GM04503 (cell line): ENCODE results near the gene MTHFD2L.
"Not testable (repeated sequence)": the region's sequence is repeated elsewhere in the genome, so short reads cannot be mapped to it uniquely, and the experiment has no call there.

ENCODE experiments used
- DNase-seq: peaks from one replicate; pipeline ENCODE4 v3.0.0-alpha.2; 2012; ENCODE audit warnings: low read depth

MTHFD2L gene

DNA sequence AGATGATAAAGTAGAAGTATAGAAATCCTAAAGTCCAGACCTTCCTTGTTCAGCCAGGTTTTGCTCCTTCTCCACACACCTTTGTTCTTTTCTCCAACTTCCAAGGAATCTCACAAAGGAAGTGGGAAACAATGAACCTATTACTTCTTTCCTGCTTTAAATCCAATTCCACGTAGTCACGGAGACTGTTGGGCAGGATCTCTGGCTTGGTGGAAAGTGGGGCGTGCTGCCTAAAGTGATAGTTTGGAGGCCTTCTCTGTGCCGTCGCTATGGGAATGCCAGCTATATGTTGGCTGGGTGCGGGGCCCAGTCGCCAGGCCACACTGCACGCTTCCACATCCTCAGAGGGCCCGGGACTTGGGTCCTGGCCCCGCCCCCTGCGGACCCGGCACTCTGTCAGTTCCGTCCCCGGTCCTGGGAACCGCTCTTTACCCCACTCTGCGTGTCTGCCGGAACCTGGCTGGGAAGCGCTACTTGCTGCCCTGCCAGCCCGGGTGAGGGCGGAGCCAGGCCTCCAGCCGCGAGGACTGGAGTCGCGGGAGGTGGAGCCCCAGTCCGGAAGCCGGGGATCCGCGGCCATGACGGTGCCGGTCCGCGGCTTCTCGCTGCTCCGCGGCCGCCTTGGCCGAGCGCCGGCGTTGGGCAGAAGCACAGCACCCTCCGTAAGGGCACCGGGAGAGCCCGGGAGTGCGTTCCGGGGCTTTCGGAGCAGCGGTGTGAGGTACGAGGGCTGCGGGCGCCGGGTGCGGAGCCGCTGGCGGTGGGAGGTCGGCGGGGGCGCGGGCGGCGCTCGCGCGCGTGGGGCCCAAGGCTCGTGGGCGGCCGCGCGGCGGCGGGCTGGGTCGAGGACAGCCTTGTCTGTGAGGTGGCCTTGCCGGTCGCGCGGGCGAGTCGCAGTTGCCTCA lies at the start of gene MTHFD2L:
TSS of gene MTHFD2L (plus strand) at position 558 of the 905 bp plus-strand sequence. CDS start at position 579, 21 bp downstream.
- DNase-seq = peak; percentile 69

DNA sequence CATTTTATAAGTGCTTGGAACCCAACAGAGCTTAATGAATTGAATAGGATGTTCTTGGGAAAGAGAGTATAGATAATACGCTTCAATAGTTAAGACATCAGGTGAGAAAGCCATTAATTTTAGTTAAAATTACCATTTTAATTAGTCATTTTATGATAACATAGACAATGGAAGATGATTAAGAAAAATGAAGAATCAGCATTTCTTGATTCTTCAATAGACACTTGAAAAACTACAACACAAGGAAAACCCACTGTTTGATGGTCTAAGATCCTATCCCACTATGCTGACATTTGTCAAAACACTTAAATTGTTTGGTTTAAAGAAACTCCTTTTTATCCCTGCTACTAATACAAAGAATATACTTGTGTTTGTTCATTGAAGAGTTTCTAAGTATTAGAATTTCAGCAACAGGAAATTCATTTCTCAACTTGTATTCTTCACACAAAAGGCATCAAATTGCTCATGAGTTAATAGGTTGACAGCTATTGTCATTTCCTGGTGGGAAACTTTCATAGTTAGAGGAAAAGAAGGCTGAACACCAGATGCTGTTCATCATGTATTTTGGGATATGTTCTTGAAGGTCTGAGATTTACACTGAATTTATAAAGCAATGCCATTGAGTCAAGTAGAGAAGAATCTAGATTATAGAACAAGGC lies 49.3 kb upstream of the MTHFD2L start:
- no peak for DNase-seq

DNA sequence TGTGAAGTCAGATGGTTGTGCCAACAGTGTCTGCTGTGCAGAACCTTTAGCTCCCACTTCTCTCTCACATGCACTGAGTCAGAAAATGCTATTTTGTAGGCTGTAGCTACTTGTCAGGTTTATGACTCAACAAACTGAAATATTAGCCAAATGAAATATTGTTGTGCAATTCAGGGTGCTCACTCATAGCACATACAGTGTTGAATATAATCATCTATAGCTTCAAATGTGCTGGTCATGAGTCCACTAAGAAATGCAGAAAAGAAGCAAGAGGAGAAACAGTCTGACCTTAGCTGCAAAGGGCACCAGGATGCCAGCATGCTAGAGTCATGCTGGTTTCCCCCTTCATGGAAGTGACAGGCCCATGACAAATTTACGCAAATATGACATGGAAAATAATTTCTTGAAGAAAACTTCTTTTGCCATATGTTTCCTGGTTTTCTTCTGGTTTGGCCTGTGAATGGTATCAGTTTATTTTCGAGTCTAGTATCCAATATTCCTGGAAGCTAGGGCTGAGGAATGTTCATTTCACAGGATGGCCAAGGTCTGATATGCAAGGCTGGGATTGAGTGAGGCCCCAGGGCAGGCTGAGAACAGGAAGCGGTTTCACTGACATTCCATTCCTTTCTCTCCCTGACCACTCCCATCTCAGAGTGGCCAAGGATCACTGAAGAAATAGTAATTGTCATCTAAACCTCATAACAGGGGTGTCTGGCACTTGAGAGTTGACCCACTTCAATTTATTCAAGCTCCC lies 48.6 kb upstream of the MTHFD2L start:
- peak; percentile 92 for DNase-seq

DNA sequence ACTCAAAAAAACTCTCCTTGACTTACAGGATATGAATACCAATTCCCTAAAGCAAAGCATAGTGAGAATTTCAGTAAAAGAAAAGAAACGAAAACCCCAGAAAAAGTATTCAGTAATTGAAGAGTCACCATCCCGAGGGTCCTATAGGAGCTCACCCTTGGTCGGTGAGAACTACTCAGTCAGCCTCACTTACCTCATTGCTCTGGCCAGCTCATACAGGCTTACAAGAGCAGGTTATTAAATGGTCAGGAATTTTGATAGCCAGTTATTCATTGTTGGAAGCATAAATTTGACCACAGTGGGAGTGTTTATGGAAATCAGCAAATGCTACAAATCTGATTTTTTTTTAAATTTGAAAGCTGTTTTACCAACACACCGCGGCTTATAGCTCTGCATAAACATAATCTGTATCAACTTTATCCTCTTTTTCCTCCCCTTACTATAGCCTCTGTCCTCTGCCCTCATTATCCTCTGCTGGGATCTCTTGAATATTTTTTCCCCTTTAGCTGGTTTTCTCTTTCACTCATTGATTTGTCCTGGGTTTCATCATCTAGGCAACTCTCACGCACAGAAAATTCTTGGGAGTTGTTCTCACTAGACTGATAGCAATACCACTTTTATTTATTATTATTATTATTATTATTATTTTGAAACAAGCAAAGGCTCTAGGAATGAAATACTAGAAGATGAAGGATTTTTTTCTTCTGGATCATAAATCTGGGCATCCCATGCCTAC lies 47.9 kb upstream of the MTHFD2L start:
- DNase-seq = peak; percentile 69

DNA sequence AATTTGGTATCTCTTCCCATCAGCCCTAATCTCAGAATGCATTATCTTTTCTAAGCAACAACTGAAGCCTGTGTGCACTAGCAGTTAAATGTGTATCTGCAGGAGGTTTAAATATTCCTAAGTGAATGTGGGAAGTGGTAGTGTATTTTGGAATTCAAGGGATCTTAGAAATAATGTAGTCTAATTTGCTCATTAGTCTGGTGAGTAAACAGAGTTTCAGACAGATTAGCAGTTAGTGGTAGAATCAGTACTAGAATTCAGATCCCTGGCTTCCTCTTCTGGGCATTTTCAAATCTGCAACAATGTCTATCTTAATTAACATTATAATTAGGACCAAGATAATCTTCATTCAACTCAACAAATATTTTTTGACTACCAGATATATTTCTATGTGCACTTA lies 47.2 kb upstream of the MTHFD2L start:
- no peak for DNase-seq

DNA sequence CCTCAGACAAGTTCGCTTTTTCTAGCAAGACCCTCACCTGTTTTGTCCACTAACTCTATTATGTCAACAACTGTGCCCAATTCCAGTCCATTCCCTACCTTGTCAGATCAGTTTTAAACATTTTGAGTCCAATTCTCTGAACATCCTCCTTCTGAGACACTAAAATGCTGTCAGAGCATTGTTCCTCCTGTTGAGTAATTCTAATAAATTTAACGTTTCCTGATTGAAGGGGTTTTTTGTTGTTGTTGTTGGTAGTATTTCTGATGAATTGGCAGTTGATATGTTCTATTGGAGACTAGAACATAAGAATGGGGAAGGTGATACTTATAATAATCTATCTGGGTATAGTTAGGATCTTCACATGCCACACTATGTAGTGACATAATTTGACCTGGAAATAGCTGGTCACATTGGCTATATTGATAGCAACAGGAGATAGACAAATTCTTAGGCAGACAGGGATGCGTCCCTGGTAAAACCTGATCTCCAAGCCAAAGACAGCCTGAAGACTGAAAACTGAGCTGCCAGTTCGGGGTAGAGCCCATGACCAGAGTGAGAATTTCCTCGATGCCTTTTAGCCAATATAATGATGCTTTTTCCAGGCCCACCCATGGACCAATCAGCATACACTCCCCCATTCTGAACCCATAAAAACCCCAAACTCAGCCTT lies 46.5 kb upstream of the MTHFD2L start:
- no peak for DNase-seq

DNA sequence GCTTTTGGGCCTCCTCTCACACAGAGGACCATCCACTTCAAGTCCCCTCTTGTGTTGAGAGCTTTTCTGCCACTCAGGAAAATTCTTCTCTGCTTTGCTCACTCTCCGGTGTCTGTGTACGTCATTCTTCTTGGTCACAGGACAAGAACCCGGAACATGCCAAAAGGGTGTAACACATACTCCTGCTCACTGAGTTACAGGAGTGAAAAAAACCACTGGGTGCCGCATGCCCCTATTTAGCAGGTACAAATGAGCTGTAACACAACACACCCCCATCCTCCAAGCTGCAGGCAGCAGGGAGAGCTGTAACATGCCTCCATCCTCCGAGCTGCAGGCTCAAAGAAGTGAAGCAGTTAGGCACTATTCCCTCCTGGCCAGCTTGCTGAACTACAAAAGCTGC lies 45.9 kb upstream of the MTHFD2L start:
- no peak for DNase-seq

DNA sequence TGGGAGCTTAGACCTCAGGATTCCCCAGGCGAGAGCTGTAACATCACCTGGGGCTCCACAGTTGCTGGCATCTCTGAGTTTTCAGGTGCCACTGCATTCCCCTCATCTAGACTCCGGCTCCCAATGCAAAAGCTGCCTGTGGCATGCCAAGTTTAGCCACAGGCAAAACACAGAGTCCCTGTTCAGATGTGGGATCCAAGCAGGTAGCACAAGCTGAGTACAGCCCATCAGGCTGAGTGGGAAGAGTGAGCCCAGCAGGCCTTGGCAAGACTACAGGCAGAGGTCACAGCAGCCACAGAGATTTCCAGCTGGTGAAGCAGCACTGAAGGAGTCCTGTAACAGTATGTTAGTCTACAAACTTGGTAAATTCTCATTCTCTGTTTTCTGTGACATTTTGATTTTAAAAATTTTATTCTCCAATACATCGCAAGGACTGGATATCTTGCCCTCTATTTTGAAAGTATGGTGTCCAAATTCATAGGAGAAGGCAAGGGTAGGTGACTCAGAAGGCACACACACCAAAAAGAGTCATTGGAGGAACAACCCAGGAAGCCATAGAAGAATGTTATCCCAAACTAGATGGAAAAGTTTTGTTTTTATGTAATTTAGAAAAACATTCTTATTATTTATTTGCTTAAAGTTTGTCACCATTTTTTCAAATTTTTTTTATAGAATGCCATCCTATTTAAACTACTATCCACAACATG lies 45.4 kb upstream of the MTHFD2L start:
- DNase-seq = no peak

DNA sequence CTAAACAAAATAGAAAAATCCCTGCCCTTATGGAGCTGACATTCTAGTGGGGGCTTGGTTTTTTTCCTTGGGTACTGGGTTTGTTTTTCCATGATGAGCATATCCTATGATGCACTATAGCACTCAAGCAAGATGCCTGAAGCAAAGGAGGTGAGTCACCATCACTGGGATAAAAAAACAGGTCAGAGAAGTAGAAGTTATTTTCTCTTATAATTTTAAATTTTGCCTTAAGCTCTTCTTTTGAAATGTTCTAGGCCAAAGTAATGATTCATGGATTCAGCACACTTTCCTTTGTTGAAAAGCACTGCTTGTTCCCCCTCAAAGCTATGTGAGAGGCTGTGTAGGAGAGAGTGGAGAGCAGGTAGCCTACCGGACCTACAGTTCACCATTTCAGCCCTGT lies 43.7 kb upstream of the MTHFD2L start:
- DNase-seq = peak; percentile 34

DNA sequence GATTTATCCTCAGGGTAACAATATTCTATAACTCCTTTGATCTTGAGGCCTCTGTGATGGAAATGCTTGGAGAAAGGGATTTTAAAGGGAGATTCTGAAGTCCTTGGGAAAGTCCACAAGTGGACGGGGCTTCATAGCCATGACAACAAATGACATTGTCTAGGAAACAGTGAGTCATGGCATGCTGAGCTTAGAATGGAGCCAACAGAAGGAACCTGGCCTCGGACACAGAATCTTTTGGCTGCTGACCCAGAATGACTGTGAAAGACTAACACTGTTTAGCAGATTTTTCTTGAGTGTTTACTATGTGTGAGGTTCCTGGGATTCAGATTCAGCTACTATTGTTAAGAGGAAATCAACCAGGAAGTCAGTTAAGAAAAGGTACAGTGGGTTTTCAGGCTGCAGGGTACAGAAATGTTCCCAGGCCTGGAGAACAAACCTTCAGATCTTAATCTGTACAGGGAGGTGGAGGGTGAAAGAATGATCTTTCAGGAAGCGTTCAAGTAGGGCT lies 40.8 kb upstream of the MTHFD2L start:
- DNase-seq = peak; percentile 96

DNA sequence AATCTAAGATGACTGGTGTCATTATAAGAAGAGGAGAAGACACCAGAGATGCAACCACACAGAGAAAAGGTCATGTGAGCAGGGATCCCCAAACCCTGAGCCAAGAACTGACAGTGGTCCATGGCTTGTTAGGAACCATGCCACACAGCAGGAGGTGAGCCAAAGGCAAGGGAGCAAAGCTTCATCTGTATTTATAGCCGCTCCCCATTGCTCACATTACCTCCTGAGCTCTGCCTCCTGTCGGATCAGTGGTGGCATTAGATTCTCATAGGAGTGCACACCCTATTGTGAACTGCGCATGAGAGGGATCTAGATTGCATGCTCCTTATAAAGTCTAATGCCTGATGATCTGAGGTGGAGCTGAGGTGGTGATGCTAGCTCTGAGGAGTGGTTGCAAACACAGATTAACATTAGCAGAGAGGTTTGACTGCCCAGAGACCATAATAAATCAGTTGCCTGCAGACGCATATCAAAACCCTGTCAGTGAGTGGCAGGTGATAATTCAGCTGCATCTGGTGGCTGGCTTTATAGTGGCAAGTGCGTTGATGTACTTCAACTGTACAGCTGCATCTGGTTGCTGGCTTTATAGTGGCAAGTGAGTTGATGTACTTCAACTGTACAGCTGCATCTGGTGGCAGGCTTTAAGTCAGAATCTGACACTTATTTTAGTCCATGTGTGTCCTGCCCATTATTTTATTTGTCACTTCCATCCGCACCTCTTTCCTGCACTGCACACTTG lies 39.1 kb upstream of the MTHFD2L start:
- no peak for DNase-seq

DNA sequence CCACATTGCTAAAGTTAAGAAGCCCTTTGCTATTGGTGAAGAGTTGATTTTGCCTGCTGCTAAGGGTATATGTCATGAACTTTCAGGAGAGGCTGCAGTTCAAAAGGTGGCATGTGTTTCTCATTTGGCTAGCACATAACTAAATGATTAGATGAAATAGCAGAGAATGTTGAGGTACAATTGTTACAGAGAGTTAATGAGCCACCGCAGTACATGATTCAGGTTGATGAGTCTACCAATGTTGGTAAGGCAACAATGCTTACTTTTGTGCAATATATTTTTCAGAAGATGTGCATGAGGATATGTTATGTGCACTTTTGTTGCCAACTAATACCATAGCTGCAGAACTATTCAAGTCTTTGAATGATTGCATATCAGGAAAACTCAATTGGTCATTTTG lies 37.8 kb upstream of the MTHFD2L start:
- no peak for DNase-seq

DNA sequence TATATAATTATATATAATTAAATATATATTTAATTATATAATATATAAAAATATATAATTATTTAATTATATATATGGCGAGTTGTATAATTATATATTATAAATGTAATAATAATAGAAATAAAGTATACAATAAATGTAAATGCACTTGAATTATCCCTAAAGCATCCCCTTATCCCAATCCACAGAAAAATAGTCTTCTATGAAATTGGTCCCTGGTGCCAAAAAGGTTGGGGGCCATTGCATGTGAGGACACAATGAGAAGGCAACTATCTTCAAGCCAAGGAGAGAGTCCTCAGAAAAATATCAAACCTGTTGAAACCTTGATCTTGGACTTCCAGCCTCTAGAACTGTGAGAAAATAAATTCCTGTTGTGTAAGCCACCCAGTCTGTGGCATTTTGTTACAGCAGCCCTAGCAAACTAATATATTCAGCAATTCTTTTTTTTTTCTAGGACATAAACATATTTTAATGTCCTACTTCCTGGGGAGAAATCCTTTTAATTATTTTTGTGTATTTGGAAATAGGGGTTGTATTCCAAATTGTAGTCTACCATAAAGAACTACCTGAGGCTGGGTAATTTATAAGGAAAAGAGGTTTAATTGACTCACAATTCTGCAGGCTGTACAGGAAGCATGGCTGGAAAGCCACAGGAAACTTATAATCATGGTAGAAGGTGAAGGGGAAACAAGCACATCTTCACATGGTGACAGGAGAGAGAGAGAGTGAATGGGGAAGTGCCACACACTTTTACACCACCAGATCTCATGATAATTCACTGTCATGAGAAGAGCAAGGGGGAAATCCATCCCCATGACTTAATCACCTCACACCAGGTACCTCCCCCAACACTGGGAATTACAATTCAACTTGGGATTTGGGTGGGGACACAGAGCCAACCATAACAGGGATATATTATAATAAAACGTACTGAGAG lies 36.0 kb upstream of the MTHFD2L start:
- DNase-seq = no peak

DNA sequence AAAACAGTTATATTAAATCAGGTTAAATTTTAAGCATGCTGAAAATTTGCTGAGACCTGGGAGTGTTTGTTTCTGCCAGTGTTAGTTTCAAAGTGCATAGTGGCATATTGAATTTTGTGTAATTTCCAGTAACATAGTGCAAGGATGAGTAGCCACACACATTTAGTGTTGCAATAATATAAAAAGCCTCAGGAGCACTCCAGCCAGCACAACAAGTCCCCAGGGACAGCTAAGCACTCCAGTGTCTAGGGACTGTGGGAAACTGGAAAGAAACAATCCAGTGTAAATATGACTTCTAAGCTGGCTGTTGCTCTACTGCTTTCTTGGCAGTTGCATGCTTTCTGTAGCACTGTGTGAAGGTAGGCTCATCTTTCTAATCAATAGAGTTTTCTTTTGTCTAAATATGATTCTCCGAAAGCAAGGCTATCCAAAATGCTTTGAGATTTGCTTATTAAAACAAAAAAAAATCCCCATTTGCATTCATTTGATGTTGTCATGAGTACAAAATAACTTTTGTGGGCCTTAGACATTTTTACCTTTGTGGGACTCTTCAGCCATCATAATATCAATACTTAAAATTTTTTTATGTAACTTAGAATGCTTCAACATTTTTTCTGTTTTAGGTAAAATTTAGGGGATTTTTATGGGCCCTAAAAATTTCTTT lies 34.7 kb upstream of the MTHFD2L start:
- peak; percentile 81 for DNase-seq

DNA sequence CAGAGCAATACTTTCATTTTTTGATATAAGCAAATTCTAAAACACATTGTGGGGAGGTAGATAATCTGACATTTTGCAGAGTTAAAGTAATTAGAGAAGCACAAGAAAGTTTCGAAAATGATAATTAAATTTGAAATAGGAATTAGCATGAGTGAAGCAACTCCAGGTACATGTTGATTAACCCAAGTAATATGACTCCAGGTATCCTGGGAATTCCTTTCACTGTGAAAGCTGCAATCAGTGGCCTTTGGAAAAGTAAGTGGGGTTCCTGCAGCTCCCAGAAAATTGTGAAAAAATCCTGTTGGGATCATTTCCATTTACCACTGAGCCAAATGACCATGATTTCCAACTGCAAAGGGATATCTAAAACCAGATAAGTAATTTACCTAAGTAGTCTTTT lies 32.9 kb upstream of the MTHFD2L start:
- DNase-seq = no peak

DNA sequence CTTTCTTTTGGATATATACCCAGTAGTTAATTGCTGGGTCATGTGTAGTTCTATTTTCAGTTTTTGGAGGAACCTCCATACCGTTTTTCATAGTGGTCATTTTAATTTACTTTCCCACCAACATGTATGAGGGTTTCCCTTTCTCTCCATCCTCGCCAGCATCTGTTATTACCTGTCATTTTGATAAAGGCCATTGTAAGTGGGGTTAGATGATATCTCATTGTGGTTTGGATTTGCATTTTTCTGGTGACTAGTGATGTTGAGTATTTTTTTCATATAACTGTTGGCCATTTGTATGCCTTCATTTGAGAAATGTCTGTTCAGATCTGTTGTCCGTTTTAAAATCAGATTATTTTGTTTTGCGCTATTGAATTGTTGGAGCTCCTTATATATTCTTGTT lies 30.2 kb upstream of the MTHFD2L start:
- no peak for DNase-seq

DNA sequence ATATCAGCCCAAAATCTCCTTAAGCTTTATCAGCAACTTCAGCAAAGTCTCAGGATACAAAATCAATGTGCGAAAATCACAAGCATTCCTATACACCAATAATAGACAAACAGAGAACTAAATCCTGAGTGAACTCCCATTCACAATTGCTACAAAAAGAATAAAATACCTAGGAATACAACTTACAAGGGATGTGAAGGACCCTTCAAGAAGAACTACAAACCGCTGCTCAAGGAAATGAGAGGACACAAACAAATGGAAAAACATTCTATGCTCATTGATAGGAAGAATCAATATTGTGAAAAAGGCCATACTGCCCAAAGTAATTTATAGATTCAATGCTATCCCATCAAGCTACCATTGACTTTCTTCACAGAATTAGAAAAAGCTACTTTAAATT lies 27.1 kb upstream of the MTHFD2L start:
- DNase-seq = not testable (repeated sequence)

DNA sequence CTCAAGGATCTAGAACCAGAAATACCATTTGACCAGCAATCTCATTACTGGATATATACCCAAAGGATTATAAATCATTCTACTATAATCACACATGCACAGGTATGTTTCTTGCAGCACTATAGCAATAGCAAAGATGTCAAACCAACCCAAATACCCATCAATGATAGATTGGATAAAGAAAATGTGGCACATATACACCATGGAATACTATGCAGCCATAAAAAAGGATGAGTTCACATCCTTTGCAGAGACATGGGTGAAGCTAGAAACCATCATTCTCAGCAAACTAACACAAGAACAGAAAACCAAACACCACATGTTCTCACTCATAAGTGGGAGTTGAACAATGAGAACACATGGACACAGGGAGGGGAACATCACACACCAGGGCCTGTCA lies 25.7 kb upstream of the MTHFD2L start:
- not testable (repeated sequence) for DNase-seq
